Central memory CD8-positive, alpha-beta T cell (primary cell): ENCODE measurements around the gene TLE5.

Experiments used
- ATAC-seq: fragments of 150-1000 bp; cut with Tn5 transposase; replicated peaks from 2 replicates; pipeline ENCODE4 v1.10.0; 2022; ENCODE audit warnings: mild to moderate bottlenecking, moderate FRiP score, moderate number of reproducible peaks; ENCODE audit not compliant: poor library complexity, severe bottlenecking; ENCODE audit errors: extremely low read depth
- DNase-seq, 2 donors: peaks; one replicate each; pipeline ENCODE4 v3.0.0; 2021; ENCODE audit warnings: low spot score in 2 of 2
- H3K27ac Mint-ChIP-seq: one replicate; pipeline ENCODE4 v1.8.0; 2022; ENCODE audit warnings: low read depth, mild to moderate bottlenecking, moderate library complexity, mixed read lengths
- H3K27me3 Mint-ChIP-seq: one replicate; pipeline ENCODE4 v1.8.0; 2022; ENCODE audit warnings: mixed read lengths
- H3K36me3 Mint-ChIP-seq: one replicate; pipeline ENCODE4 v1.8.0; 2022; ENCODE audit warnings: mild to moderate bottlenecking, moderate library complexity, mixed read lengths; ENCODE audit not compliant: insufficient read depth
- H3K4me1 Mint-ChIP-seq: one replicate; pipeline ENCODE4 v1.8.0; 2022; ENCODE audit warnings: mixed read lengths
- H3K4me3 Mint-ChIP-seq: one replicate; pipeline ENCODE4 v1.8.0; 2022; ENCODE audit warnings: mild to moderate bottlenecking, moderate library complexity, mixed read lengths
- H3K9me3 Mint-ChIP-seq: one replicate; pipeline ENCODE4 v1.8.0; 2022; ENCODE audit warnings: mixed read lengths

TLE5 gene

DNA sequence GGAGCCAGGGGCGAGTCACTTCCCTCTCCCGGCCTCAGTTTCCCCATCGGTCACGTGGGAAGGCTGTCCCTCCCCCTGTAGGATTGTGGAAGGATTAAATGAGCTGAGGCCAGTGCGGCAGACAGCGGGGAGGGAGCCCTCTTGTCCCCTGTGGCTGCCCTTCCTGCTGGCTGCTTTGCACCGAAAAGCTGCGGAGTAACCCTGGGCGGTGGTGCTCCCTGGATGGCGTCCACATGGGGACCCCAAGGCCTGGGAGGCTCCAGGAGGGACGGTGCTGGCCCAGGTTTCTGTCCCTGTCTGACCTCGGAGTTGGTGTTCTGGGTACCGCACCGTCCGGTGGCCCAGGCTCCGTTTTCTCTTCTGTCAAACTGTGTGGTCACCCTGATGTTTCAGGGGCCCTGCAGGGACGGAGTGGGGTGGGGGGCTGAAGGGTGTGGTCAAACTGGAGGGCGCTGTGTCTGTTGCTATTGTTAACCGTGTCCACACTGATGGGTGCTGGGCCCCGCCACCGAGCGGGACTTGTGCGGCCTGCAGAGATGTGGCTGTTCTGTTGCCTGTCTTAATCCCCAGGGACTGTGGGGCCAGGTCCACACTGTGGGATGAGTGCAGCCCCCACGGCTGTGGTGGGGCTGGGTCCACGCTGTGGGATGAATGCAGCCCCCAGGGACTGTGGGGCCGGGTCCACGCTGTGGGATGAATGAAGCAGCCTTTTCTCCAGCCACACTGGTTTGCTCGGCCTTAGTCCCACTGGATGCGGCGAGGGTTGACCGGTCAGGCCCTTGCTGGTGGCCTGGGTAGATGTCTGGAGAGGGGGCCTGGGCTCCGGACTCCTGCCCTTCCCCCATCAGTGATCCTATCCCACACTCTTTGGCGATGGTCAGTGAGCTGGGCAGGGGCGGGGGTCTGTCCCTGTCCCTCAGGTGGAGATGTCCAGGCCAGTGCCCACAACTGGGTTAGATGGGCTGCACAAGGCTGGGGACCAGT lies 38.7 kb upstream of the TLE5 start:
- H3K9me3 Mint-ChIP-seq, result no peaks in the 10 kb centered on the region
- DNase-seq (no peak), ATAC-seq (no peak)
- H3K4me1 Mint-ChIP-seq, result peaks cover 17% of the 10 kb centered on the region
- H3K36me3 Mint-ChIP-seq, result peaks cover 4% of the 10 kb centered on the region
- H3K4me3 Mint-ChIP-seq, result no peak overlapping the region
- H3K27ac Mint-ChIP-seq, result no peak overlapping the region
- H3K27me3 Mint-ChIP-seq, result peaks cover 37% of the 10 kb centered on the region

DNA sequence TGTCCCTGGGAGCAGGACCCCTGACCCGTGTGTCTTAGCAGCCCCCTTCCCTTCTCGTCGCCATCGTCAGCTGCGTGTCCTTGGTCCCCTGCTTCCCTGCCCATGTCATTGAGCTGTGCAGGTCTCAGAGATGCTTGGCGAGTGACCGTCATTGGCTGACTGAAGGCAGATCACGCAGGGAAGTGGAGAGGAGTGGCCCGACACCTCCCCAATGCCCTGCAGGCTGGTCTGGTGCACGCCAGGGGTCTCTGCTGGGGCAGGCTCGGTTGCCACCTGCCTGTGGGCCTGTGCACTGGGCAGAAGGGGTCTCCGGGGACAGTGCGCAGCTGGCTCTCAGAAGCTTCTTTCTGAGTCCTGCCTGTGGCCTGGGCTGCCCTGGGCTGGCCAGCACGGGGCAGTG lies 38.0 kb upstream of the TLE5 start:
- ATAC-seq (no peak), DNase-seq (no peak)
- Mint-ChIP-seq H3K4me1 (peaks cover 24% of the 10 kb centered on the region), H3K27me3 (peaks cover 44% of the 10 kb centered on the region), H3K36me3 (peaks cover 7% of the 10 kb centered on the region), H3K9me3 (no peaks in the 10 kb centered on the region), H3K4me3 (no peak overlapping the region), H3K27ac (no peak overlapping the region)

DNA sequence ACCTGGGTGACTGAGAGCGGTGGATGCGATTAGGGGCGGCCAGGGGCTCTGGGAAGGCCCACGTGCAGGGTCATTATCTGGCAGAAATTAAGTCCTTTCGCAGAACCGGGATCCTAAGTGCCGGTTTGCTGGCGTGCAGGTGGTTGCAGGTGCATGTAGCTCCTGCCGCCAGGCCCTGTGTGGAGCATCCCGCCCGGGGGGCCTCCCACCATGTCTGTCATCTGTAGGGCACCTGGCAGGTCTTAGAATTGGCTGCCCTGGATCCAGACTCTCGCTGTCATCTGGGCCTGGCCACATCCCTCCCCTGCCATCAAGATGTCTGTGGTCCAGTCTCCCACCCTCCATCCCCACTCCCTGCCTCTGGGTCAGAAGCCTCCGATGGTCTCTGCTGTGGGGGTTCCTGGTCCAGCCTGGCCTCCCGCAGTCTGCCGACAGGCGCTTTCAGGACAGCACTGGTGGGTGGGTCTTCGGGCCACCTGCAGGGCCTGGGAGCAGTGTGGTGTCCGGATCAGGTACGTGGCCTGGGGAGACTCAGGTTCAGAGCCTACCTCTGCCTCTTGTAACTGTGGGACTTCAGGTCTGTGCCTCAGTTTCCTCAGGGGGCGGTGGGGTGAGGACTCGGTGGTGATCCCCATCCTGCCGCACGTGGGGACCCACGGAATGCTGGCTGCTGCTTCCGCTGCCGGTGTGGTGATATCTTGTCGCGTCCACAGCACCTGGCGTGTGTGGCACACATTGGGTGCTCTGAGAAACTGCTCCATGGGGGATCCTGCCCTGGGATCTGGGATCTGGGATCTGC lies 37.3 kb upstream of the TLE5 start:
- Mint-ChIP-seq H3K27me3 (peaks cover 49% of the 10 kb centered on the region), H3K4me1 (peaks cover 28% of the 10 kb centered on the region), H3K36me3 (peaks cover 7% of the 10 kb centered on the region), H3K9me3 (no peaks in the 10 kb centered on the region), H3K27ac (no peak overlapping the region), H3K4me3 (peak overlapping the region; percentile 62)
- ATAC-seq (no peak), DNase-seq (no peak)

DNA sequence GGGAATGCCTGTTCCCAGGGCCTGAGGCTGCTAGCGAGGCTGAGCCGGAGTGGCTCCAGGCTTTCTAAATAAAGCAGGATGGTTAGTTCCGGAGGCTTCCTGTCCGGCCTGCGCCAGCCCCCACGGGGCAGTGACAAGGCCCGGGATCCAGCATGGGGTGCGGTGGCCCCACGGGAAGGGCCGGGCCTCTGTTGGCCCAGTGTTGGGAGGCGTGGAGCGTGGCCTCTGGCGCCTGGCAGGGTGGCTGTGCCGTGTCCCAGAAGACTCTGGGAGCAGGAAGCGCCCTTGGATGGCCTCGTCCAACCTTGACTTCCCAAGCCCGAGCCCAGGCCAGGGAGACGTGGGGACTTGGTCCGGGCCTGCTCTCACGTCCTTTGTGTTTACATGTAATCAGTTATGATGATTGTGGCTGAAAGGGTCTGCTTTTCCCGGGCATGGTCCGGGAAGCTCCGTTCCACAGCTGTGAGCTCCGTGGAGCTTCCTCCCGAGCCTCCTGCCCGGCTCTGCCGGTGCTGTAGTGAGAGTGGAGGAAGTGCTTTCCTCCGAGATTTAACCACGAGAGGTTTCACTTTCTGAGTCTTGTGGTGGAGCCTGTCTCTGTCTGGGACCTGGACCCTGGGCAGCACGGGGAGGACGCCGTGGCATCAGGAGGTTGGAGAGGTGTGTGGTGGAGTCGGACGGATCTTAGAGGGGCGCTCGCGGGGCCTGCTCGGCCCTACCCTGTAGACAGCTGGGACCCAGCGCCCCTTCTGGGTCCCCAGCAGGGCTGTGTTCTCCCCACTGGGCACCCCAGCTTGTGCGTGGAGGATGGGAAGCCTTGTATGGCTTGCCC lies 36.4 kb upstream of the TLE5 start:
- H3K27me3 Mint-ChIP-seq, result peaks cover 49% of the 10 kb centered on the region
- H3K4me3 Mint-ChIP-seq, result peak overlapping the region; percentile 62
- H3K9me3 Mint-ChIP-seq, result no peaks in the 10 kb centered on the region
- peaks cover 22% of the 10 kb centered on the region for H3K4me1 Mint-ChIP-seq
- H3K27ac Mint-ChIP-seq, result no peak overlapping the region
- H3K36me3 Mint-ChIP-seq, result peaks cover 3% of the 10 kb centered on the region
- no peak for DNase-seq
- peak; percentile 30 for ATAC-seq

DNA sequence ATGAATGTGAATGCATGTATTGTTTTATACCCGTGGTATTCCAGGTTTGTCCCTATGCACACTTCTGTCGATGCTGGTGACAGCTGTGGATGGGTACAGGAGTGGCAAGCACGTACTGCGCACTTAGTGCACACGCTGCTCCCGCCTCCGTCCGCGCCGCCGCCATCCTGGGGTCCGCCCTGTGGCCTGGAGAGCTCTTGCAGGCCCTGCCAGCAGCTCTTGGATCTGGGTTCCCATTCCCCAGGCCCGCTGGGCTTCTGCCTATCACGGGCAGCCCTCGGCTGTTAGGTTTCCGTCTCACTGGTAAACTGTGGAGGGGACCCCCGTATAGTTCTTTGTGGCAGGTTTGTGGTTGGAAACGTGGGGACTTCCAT lies 35.8 kb upstream of the TLE5 start:
- DNase-seq (no peak), ATAC-seq (no peak)
- Mint-ChIP-seq H3K9me3 (no peaks in the 10 kb centered on the region), H3K4me3 (no peak overlapping the region), H3K36me3 (peaks cover 3% of the 10 kb centered on the region), H3K27me3 (peaks cover 49% of the 10 kb centered on the region), H3K27ac (no peak overlapping the region), H3K4me1 (peaks cover 22% of the 10 kb centered on the region)

DNA sequence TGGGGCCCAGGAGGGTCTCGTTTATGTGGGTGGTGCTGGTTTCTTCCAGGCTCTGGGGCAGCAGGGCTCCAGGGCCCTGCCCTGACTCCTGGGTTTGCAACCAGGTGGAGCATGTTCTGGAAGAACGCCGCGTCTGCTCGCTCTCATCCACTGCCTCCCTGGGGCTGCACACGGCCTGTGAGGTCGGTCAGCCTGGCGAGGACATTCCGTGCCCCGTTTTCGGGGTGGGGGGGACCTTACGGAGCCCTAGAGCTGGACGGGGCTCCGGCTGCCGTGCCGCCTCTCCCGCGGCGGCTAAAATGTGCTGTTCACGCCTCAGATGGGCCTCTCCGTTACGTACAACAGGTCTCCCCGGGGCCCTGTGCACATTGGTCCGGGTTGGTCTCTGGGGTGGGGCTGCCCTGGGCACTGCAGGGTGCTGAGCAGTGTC lies 35.2 kb upstream of the TLE5 start:
- DNase-seq (no peak), ATAC-seq (no peak)
- Mint-ChIP-seq H3K27ac (no peak overlapping the region), H3K4me1 (peaks cover 22% of the 10 kb centered on the region), H3K27me3 (peaks cover 48% of the 10 kb centered on the region), H3K4me3 (no peak overlapping the region), H3K36me3 (peaks cover 3% of the 10 kb centered on the region), H3K9me3 (no peaks in the 10 kb centered on the region)

DNA sequence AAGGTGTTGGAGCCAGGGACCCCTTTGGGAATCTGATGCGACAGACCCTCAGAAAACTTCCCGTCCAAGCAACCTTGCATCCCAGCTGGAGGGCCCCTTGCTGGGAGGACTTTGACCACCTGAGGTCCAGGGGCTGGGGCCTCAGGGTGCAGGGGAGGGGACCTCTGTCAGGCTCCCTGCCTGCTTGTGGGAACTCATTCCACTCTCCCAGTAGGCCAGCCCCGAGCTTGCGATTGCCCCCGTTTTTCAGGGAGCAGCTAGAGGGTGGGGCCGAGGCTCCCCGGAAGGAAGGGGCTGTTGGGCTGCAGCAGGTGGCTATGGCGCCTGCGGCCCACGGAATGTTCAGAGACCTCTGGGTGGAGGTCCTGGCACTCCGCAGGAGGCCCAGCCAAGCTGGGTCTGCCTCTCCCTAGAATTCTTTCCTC lies 34.6 kb upstream of the TLE5 start:
- Mint-ChIP-seq H3K36me3 (peaks cover 3% of the 10 kb centered on the region), H3K4me1 (peaks cover 22% of the 10 kb centered on the region), H3K27me3 (peaks cover 43% of the 10 kb centered on the region), H3K27ac (no peak overlapping the region), H3K4me3 (no peak overlapping the region), H3K9me3 (no peaks in the 10 kb centered on the region)
- ATAC-seq, result no peak
- DNase-seq, result no peak

DNA sequence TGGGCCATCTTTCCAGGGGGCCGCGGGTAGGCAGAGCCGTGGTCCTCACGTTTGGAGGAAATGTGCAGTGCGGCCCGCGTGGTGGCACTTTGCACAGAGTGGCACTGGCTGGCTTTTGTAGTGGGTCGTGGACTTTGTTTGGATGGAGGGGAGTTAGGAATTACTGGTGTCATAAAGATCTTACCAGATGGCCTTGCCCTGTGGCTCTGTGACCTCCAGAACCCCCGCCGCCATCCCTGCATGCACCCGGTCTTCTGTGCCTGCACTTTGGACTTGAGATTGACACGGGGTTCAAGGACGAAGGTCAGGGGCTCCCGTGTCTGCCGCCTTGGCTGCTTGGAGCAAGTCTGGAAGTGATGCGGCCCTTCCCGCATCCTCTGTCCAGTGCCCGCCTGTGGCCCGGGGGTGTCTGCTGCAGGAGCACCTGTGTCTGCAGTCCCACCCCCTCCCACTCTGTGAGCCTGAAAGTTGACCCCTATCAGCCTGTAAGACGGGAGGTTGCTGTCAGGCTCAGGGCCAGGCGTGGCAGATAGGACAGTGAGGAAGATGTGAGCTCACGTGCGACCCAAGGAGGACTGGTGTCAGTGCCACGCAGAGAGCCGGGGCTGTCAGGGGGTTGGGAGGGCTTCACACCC lies 34.1 kb upstream of the TLE5 start:
- DNase-seq (no peak), ATAC-seq (no peak)
- Mint-ChIP-seq H3K4me3 (peak overlapping the region; percentile 73), H3K27ac (no peak overlapping the region), H3K36me3 (peaks cover 3% of the 10 kb centered on the region), H3K4me1 (peaks cover 22% of the 10 kb centered on the region), H3K27me3 (peaks cover 38% of the 10 kb centered on the region), H3K9me3 (no peaks in the 10 kb centered on the region)

DNA sequence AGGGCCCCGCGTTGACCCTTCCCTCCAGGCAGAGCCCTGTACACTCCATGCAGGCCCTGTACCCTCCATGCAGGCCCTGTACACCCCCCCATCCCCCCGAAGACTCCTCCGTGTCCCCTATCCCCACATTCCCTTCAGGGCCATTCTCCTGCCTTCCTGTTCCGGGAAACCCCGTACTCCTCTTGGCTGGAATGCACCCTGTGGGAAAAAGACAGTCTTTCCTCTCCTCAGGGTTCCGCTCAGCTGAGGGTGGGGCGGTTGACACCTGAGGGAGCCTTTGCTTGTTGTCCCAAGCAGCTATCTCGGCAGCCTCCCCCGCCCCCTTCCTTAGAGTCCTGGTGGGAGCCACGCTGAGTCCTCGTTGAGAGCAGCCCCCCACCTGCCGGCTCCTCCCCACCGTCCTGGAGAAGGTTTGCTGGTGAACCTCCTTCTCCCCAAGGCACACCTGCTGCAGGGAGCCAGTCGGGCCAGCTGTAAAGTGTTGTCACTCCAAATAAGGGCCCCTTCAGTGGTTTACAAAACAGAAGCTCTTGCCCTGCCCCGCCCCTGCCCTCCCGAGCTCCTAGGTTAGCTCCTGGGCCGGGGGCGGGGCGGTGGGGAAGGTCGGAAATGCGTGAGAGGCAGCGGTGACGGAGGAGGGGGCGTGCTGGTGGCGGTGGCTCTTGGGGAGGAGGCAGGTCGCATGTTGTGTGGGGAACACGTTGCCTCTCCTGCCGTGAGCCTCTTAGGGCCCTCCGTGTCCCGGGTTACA lies 33.3 kb upstream of the TLE5 start:
- H3K27ac Mint-ChIP-seq, result no peak overlapping the region

DNA sequence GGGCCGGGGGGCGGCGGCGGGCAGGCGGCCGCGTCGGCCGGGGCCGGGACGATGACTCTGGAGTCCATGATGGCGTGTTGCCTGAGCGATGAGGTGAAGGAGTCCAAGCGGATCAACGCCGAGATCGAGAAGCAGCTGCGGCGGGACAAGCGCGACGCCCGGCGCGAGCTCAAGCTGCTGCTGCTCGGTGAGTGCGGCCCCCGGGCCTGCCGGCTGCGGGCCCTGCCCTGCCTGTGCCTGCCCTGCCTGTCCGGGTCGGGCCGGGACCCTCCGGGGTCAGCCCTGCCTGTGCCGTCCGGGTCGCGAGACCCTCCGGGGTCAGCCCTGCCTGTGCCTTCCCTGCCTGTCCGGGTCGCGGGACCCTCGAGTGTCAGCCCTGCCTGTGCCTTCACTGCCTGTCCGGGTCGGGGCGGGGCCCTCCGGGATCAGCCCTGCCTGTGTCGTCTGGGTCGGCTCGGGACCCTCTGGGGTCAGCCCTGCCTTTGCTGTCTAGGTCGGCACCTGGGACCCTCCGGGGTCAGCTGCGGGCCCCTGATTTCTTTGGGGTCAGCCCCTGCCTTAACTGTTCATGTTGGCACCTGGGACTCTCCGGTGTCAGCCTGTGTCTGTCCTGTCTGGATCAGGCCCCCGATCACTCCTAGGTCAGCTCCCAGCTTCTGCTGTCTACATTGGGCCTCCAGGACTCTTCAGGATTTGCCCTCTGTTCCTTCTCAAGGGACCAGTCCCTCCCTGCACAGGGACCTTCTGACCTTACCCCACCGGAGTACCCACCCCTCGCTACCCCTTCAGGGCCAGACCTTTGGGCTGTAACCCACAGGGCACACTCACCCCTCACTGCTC lies 32.5 kb upstream of the TLE5 start:
- no peaks in the 10 kb centered on the region for H3K9me3 Mint-ChIP-seq
- peak in 1 of 2 donors; percentile 18 for DNase-seq
- H3K4me3 Mint-ChIP-seq, result peak overlapping the region; percentile 73
- H3K36me3 Mint-ChIP-seq, result peaks cover 3% of the 10 kb centered on the region
- no peak overlapping the region for H3K27ac Mint-ChIP-seq
- H3K4me1 Mint-ChIP-seq, result peaks cover 22% of the 10 kb centered on the region
- H3K27me3 Mint-ChIP-seq, result peaks cover 29% of the 10 kb centered on the region
- no peak for ATAC-seq

More for the DNA sequence above, 33.3 kb upstream of the TLE5 start:
- DNase-seq, result no peak
- peak; percentile 34 for ATAC-seq
- Mint-ChIP-seq H3K27me3 (peaks cover 30% of the 10 kb centered on the region), H3K4me1 (peaks cover 22% of the 10 kb centered on the region), H3K36me3 (peaks cover 3% of the 10 kb centered on the region), H3K9me3 (no peaks in the 10 kb centered on the region), H3K4me3 (peak overlapping the region; percentile 73)
